AG08396 (cell line): ENCODE data around the gene GALNT8.
"Not testable (repeated sequence)": the region's sequence is repeated elsewhere in the genome, so short reads cannot be mapped to it uniquely, and the experiment has no call there.

Source experiments
- DNase-seq: peaks from one replicate; pipeline ENCODE4 v3.0.0; 2012; ENCODE audit warnings: low spot score, mixed read lengths

GALNT8 gene

DNA sequence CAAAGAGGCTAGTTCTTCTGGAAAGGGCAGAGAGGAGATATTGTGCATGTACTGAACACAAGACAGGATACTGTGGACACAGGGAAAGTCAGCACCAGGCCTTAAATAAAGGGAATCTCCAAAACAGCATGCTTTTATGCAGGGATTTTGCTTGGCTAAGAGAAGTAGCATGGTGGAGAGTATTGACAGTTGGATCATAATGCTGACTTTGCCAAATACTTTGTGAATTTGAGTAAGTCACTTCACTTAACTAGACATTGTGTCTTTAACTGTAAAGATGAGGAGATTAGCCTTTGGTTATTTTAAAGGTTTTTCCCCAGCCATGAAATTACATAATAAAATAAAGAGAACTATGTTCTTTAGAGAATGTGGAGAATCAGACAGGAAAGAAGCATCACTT lies 24.5 kb downstream of the GALNT8 start:
- DNase-seq = no peak

DNA sequence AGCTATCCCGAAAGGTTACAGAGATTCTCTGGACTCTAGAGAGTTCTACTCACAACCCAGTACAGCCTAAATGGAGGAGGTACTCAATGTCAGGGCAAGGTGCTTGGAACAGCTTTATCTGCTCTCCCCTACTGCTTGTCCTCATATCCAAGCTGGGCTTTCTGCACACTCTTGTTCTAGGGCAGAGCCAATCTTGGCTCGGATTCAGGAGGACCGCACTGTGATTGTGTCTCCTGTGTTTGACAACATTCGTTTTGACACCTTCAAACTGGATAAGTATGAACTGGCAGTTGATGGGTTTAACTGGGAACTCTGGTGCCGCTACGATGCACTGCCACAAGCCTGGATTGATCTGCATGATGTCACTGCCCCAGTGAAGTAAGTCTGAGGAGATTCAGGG lies 25.0 kb downstream of the GALNT8 start:
- DNase-seq = no peak

DNA sequence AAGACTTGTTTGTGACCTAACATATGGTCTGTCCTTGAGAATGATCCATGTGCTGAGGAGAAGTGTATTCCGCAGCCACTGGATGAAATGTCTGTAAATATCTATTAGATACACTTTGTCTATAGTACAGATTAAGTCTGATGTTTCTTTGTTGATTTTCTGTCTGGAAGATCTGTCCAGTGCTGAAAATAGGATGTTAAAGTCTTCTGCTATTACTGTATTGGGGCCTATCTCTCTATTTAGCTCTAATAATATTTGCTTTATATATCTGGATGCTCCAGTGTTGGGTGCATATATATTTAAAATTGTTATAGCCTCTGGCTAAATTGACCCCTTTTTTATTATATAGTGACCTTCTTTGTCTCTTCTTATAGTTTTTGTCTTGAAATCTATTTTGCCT lies 31.5 kb downstream of the GALNT8 start:
- not testable (repeated sequence) for DNase-seq

DNA sequence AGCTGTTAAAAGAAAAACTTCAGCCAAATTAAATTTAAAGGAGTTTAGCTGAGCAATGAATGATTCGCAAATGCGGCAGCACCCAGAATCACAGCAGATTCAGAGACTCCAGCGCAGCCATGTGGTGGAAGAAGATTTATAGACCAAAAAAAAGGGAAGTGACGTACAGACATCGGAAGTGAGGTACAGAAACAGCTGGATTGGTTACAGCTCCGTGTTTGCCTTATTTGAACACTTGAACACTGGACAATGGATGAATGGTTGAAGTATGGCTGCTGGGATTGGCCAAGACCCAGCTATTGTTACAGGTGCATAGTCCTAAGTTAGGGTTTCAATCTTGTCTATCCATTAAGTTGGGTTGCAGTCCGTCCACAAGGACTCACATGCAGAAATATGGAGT lies 42.6 kb downstream of the GALNT8 start:
- no peak for DNase-seq

DNA sequence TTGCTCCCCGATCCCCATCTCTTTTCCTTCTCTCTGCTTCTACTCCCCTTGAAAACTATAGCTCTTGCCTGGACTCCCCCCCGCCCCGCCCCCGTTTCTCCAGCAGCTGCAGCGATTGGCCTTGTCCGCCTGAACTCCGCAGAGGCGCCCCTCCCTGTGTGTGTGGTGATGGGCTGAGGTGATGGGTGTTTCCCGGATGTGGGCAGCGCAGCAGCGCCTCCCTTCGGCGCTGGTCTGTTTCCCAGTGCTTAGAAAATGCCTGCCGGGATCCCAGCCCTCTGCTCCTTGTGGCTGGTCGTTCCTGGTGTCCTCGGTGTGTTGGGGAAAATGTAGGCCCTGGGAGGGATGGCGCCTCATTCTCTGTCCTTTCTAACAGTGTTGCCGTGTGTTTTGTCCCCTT lies 43.3 kb downstream of the GALNT8 start:
- DNase-seq = peak; percentile 24

DNA sequence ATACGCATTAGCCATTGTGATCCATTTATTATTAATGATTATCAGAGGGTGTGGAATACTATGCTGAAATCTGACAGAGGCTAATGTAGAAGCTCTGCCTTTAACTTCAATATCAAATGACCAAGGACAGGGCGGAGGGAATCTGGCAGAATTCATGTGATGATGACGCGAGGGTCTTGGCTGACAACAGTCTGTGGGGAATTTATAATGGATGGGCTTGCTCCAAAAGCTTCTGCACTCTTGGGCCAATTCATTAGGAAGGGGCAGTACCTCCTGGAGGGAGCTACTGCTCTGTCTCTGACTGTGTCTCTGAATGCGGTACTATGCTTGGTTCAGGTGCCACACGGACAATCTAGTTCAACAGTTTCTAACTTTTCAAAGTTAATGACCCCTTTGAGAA lies 46.2 kb downstream of the GALNT8 start:
- DNase-seq = no peak

DNA sequence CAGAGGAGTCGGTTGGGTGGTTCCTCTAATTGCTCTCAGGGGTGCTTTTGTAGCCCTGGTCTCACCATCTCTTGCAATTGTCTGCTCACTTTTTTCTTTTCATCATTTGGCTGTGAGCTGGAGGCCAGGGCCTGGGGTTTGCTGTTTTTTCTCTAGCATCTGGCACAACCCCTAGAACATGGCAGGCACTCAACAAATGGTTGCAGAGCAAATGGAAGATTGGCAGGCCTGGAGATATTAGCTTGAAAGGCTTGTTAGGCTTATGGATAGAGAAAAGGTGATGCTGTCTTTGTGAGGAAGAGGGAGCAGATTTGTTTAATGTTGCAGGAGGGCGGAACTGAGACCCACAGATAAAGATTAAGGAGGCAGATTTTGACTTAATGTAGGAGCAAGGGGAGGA lies 47.0 kb downstream of the GALNT8 start:
- DNase-seq = no peak

DNA sequence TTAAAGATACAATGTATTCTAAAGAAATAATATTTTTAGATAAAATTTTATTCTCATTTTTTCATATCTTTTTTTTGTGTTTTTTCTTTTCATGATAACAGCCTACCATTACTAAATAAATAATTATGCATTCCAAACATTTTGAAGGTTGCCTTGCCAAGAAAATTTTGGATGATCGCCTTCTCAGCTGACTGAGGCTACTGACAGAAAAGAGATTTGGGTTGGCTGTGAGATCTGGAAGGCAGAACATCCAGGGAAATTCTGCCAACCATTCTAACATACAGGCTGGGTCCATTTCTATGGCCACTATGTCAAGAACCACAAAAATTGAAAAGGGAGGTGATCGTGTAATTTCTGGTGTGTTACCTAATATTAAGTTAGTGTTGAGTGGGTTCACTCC lies 48.1 kb downstream of the GALNT8 start:
- no peak for DNase-seq

DNA sequence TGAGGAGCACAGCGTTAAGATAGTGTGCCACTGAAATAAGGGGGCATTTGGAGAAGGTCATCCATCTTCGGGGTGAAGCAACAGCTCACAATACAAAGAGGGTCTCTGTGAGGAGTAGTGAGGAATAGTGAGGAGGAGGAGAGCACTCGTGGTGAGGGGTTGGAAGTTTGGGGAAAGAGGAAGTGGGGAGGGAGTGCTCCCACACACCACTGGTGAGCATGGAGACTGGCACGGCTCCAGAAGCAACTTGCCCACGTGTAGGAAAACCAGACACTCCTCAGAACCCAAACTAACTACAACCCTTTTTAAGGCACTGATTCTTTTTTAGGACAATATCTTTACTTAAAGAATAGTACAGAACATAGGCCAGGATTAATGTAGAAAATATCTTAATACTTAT lies 48.9 kb downstream of the GALNT8 start:
- no peak for DNase-seq

DNA sequence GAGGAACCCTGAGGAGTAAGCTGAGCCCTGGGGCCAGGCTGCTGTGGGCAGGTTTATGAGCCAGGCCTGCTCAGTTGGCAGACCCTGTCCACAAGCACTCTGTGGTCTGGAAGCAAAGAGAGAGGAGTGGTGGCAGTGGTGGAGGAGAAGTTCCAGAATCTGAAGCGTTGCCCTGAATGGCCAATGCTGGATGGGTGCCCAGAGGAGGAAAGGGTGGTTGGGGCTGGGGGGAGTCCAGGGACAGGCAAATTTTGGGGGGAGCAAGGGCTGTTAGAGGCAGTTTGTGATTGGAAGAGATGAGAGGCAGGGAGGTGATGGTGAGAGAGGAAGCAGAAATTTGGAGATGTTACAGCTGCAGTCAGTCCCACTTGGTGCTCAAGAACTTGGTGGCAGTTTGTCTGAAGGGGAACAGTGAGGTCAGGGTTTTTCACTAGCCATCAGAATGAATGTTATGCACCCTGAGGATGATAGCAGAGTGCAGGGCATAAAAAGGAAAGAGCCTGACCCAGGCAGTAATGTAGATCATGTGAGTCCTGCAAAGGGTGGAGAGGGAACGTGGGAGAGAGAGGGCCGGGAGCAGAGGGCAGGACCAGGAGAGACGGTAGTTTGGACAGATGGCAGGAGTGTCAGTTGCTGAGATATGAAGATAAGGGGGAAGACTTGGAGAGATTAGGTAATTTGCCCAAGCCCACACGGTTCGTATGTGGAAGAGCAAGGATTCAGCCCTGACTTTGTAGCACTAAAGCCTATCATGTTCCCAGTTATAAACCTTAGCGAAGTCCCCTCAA lies 51.2 kb downstream of the GALNT8 start:
- no peak for DNase-seq

DNA sequence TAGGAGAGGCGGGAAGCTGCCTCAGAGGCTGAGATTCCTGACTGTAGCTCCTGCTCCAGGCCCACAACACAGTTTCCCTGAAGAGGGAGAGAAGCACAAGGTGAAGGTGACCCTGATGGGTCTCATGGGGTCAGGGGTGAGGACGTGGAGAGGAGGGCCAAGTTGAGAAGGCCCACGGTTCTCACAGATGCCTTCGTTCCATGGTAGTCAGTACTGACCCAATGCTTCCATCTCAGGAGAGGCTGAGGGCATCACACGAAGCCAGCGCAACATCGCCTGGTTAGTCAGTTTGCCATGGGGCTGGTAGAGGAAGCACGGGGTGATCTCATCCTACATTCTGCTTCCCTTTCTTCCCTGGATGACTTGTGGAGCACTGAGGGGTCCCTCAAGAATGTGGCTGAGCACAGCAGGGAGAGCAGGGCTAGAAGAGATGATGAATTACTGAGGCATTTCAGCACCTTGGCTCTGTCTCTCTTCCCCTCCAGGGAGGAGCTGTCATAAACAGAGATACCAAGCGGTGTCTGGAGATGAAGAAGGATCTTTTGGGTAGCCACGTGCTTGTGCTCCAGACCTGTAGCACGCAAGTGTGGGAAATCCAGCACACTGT lies 51.9 kb downstream of the GALNT8 start:
- DNase-seq = no peak

DNA sequence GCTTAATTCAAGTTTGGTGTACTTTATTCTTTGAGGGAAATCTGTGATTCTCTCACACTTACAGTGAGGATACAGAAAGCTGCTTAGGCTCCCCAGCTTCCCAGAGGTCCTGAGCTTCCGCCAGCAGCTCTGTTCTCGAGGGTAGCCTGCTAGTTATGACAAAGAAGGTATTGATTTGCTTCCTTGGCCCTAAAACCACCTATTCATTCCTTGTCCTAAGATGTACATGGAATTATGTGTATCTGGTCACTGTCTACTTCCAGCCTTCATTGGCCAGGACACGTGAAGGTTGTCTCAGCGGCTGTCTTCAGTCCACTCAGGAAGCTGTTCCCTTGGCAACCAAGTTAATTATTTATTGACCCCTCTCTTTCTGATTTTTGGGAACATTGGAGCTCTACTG lies 55.7 kb downstream of the GALNT8 start:
- DNase-seq = no peak

DNA sequence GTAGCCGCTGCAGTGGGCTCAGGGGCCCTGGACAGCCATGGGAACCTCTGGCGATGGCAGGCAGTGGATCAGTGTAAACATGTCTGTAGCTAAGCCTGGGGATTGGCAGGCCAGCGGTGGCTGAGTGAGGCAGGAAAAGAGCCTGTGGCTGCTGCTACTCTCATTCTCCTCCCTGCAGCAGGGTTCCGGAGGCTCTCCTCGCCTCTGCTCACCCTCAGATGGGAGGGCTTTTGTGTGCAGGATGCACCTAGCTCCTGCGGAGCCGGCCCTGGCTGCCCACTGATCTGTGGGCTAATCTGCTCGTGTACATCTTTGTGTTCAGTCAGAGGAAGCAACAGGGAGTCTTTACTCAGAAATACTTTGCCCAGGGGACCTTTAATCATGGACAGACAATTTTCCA lies 59.5 kb downstream of the GALNT8 start:
- DNase-seq = no peak

DNA sequence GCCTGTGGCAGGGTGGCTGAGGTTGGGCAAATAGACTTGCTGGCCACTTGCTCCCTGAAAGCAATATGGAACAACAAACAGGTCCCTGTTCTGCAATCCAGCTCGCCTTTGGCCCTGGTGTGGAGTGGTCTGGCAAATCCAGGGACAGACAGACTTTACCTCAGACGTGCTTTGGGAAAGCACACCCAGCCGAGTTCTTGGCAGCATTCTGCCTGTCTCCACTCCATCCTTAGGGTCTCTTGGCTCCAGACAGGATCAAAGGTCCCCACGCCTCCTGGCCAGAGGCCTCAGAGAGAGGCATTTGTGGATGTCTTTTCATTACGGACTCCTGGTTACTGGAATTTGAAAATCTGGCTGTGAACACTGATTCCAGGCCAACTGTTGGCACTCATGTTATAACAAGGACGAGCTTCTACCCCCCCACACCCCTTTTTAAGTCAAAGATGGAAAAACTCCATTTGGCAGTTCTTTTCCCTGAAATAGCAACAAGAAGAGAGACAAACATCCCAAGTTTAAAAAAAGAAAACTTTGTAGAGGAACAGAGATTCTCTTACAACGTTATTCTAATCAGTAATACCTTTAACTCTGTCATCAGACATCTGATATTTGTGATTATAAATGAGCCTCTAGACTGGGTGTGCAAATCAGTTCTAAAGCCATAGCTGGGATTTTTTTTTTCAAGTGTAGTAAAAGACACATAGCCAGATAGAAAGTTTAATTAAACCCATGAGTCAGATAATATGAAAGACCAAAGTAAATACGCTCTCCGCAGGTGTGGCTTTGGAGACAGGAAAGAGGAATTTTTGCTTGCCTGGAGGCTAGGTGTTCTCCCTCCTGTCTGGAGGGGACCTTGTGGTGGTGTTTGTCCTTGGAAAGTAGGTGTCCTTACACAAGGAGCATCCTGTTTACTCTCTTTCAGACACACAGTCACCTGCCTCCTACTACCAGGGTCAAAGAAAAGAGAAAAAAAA lies 60.7 kb downstream of the GALNT8 start:
- DNase-seq = no peak

DNA sequence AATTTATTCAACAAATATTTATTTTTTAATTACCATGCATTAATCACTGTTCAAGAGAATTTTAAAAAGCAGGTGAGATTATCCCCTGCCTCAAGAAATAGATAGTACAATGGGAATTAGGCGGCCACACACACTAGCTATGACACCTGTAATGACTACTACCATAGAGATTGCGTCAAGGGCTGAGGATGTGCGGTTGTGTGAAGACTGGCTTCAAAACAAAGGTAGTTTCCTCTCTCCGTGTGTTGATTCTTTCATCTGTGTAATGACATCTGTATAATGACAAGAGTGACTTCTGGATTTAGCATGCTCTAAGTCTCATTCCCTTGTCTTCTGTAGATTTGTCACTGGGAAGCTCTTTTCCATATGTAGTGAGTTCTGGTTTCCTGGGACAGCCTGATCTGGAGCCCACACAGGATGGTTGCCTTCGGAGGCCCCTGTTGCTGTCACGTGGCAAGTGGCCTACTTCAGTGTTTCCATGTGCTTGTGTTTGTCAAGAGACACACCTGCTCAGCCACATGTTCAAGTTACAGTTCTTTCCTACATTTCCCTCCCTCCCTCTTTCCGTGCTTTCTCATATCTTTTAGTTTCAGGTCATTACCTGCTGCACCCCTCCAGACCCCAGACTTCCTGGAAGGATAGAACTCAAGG lies 64.3 kb downstream of the GALNT8 start:
- DNase-seq = no peak

DNA sequence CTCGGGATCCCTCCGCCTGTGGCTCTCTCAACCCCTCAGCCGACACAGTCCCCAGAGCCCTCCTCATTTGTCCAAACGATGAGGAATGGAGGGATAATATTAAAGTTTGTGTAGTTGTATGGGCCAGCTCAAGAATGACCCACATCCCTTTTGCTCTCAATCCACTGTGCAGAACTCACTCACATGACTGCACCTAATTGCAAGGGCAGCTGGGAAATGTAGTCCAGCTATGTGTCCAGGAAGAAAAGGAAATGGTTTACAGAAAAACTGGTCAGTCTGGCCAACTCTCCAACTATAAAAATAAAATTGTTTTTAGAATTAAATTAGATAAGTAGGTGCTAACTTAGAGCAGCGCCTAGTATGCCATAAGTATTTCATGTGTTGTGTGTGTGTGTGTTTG lies 66.6 kb downstream of the GALNT8 start:
- DNase-seq = no peak

DNA sequence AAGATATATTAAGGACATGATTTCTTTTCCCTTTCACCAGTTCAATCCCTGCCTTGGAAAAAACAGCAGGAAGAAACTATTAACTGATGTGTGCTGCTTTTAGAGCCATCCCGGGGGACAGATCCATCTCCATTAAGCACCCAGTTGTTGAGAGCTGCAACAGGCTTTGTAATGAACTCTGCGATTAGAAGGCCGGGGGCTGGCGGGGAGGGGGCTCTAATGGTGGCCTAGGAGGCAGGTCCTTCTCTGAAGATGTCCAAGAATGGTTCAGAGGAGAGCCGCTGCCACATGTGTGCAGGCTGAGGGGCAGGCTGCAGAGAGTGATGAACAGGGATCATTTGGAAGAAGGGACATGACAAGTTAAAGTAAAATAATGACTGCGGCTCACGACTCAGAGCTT lies 67.8 kb downstream of the GALNT8 start:
- no peak for DNase-seq

DNA sequence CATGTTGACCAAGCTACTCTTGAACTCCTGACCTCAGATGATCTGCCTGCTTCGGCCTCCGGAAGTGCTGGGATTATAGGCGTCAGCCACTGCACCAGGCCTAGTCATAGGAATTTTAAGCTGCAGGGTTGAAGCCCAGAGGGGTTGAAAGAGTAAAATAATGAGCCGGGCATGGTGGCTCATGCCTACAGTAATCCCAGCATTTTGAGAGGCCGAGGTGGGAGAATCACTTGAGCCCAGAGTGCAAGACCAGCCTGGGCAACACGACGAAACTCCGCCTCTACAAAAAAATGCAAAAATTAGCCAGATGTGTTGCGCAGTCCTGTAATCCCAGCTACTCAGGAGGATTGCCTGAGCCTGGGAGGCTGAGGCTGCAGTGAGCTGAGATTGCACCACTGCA lies 69.6 kb downstream of the GALNT8 start:
- DNase-seq = no peak

DNA sequence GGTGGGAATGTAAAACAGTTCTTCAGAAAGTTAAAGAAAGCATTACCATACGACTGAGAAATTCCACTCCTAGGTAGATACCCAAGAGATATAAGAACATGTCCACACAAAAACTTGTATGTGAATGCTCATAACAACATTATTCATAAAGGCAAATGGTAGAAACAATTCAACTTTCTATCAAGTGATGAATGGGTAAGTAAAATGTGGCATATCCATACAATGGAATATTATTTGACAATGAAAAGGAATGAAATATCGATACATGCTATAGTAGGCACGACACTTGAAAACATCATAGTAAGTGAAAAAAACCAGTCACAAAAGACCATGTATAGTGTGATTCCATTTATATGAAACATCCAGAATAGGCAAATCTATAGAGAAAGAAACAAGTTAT lies 71.3 kb downstream of the GALNT8 start:
- no peak for DNase-seq

DNA sequence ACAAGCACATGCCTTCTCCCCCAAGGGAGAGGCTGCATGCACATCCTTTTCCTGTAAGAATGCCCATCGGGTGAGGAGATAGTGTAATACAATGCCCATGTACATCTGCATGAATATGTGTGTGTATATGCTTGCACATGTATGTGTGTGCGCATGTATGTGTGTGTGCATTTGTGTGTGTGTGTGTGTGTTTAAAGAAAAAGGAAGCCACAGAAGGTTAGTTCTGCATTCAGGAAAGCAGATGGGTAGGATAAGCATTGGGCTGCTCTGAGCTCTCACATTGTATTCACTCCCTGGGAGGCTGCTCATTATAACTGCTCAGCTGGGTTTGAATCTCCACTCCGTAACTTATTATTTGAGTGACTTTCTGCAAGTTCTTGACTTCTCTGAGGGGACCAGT lies 74.3 kb downstream of the GALNT8 start:
- DNase-seq = no peak

DNA sequence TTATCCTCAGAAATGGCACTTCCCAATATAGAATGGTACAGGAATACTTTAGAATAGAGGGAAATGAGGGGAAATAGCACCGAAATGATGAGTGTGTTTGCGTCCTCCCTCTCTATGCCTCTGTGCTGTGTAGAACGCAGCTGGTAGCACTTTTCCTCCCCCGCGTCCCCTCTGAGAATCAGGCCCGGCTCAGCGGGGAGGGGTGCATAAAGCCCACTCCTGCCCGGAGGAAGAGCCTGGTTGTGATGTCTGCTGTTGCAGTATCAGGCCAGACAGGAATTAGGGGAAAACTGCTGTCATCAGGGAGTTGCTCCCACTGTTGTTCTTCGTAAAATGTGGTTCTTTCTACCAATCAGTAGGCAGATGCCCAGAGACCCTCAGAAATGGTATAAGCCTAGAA lies 76.0 kb downstream of the GALNT8 start:
- DNase-seq = no peak

DNA sequence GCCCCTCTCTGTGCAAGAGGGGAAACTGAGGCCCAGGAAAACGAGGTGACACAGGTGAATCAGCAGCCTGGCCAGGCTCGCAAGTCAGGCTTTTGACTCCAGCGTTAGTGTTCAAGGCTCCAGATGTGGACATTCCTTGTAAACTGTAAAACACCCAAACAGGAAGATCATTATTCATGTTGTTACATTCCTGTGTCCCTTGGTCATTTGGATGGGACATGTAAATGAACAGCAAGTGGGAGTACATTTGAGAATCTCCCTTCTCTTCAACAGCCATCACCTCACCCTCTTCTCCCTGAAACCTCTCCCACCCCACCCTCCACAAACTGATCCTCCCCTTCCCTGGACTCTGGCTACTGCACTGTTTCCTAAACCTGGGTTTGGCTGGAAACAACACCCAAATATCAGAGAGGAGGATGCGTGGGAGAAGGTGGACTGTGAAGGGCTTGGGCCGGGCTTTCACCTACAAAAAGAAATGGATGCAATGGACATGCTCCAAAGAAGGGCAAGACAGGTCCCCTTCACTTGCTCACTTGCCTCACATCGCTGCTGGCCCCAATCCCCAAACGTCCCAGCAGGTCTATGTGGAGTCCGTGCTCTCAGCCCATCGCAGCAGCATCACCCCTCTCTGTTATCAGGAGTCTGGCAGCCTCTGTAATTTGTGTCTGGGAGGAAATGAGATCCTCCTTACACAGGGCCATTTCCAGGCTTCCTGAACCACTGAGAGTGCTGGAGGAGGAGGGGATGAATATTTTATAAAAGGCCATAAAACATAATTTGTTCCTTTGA lies 76.7 kb downstream of the GALNT8 start:
- no peak for DNase-seq
